ENCODE results near the gene SCYL2. TPM values are rescaled to one million over a fixed set of nuclear protein-coding genes. Genes with fewer than 3 reads are reported as not detected.

The SCYL2 gene
- total and polyA plus RNA-seq, 10 of the 15 experiments (the other 5 are each of a cell fraction or from before 2014, with no cell fraction given) = 5.4 to 34.3 (median 26.9) TPM

DNA sequence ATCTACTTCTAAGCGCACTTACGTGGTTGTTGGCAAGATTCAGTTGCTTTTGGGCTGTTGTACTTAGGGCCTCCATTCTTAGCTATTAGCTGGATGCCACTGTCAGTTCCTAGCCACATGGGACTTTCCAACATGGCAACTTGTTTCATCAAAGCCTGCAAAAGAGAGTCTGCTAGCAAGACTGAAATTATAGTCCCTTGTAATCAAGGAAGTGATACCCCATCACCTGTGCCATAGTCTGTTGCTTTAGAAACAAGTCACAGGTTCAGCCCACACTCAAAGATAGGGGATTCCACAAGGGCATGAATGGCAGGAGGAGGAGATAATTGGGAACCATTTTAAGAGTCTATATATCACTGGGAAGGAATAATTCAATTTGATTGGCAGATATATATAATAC lies 62.8 kb downstream of the SCYL2 start (continued):
- peak; percentile 42 to 66; a peak in 3 of 4 replicates for TF ChIP-seq IKZF2 (IDR thresholded peaks at IDR 0.05)
- TF ChIP-seq SREBF2 (IDR thresholded peaks at IDR 0.05; ENCODE audit: low read length) = no peak
- TF ChIP-seq RUNX3 (IDR thresholded peaks at IDR 0.05; ENCODE audit: low read length) = peak; percentile 71
- peak; percentile 91 for TF ChIP-seq PKNOX1 (IDR thresholded peaks at IDR 0.05)
- peak; percentile 81 for TF ChIP-seq MTA2 (IDR thresholded peaks at IDR 0.05; ENCODE audit: low read depth)
- TF ChIP-seq BACH1 (IDR thresholded peaks at IDR 0.05; ENCODE audit: borderline replicate concordance) = no peak; the same call in 1 of the 2 replicates
- TF ChIP-seq, protein P1, sequence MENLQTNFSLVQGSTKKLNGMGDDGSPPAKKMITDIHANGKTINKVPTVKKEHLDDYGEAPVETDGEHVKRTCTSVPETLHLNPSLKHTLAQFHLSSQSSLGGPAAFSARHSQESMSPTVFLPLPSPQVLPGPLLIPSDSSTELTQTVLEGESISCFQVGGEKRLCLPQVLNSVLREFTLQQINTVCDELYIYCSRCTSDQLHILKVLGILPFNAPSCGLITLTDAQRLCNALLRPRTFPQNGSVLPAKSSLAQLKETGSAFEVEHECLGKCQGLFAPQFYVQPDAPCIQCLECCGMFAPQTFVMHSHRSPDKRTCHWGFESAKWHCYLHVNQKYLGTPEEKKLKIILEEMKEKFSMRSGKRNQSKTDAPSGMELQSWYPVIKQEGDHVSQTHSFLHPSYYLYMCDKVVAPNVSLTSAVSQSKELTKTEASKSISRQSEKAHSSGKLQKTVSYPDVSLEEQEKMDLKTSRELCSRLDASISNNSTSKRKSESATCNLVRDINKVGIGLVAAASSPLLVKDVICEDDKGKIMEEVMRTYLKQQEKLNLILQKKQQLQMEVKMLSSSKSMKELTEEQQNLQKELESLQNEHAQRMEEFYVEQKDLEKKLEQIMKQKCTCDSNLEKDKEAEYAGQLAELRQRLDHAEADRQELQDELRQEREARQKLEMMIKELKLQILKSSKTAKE (IDR thresholded peaks at IDR 0.05; ENCODE audit: low read depth, poor library complexity, severe bottlenecking) = peak; percentile 71

- CTCF ChIA-PET = no interaction called here
- no peaks in the 10 kb centered on the region for H3K79me2 ChIP-seq (ENCODE audit: control insufficient read depth, insufficient read depth, low read length)
- H2AFZ ChIP-seq (ENCODE audit: control insufficient read depth, low read depth, low read length) = no peak overlapping the region
- H3K27ac ChIP-seq (ENCODE audit: control insufficient read depth, insufficient read depth) = no peak overlapping the region
- DNase-seq (ENCODE audit: low read depth, low spot score) (no peak), ATAC-seq (no peak), FAIRE-seq (no peak)
- TSS peak; percentile 12 for BruUV-seq (replicated peaks)
- H3K36me3 ChIP-seq (ENCODE audit: control insufficient read depth in 2 of 2, insufficient read depth in 2 of 2, low read length in 1 of 2) = peaks cover 1 to 9% of the 10 kb centered on the region in 2 experiments; a peak in 3 of 4 replicates
- H3K27me3 ChIP-seq (replicated peaks in 1 of 2; ENCODE audit: control insufficient read depth in 2 of 2, insufficient read depth in 2 of 2, low read length in 1 of 2) = no peaks in the 10 kb centered on the region
- POLR2A ChIA-PET = interaction anchor here (0.7 kb wide), 1 partner anchor 28 kb away, joined by 4 read pairs; no protein-coding TSS in a partner anchor
- H3K4me1 ChIP-seq (ENCODE audit: control insufficient read depth, insufficient read depth, low read length) = peaks cover 9% of the 10 kb centered on the region
- SMC1A ChIA-PET (ENCODE audit: uncharacterized antibody, unreplicated experiment) = interaction anchor here (1.2 to 2.7 kb wide), 3 partner anchors 9 to 22 kb away, joined by 3 to 9 read pairs (median 3); no protein-coding TSS in a partner anchor
- intact Hi-C loops (cut with micrococcal nuclease; ENCODE audit: unreplicated experiment) (no loop called here), in situ Hi-C loops (cut with MboI) (no loop called here)
- RAD21 ChIA-PET (ENCODE audit: unreplicated experiment) = no interaction called here
- no peak for TF ChIP-seq SMC3 (IDR thresholded peaks at IDR 0.05; ENCODE audit: borderline replicate concordance, low read length)
- TF ChIP-seq NR2C1 (IDR thresholded peaks at IDR 0.05) = no peak
- TF ChIP-seq NBN (IDR thresholded peaks at IDR 0.05) = no peak
- TF ChIP-seq ZNF384 (IDR thresholded peaks at IDR 0.05; ENCODE audit: borderline replicate concordance, low read depth, low read length) = no peak
- no peaks in the 10 kb centered on the region for H3K9me3 ChIP-seq (replicated peaks; ENCODE audit: control insufficient read depth, insufficient read depth, low read length)
- H3K9ac ChIP-seq (ENCODE audit: control insufficient read depth, insufficient read depth, low read length) = no peak overlapping the region
- H3K4me2 ChIP-seq (ENCODE audit: control insufficient read depth, insufficient read depth) = no peak overlapping the region
- no peaks in the 10 kb centered on the region for H4K20me1 ChIP-seq (ENCODE audit: control insufficient read depth, insufficient read depth)
- 89% methylated on average over 1 of the region's 1 CpG for WGBS (ENCODE audit: insufficient coverage, insufficient replicate concordance, low lambda C conversion rate, missing lambda C conversion rate)
- H3K4me3 ChIP-seq = no peak overlapping the region
Observed at GRCh38 chr12:100331871-100332270, 64.9 kb downstream of the SCYL2 start.

Measured in GM12878 (cell line).